Measurements from ENCODE around the gene CALML6. TPM values are rescaled to one million over a fixed set of nuclear protein-coding genes. Genes with fewer than 3 reads are reported as not detected.
"Not testable (repeated sequence)": the region's sequence is repeated elsewhere in the genome, so short reads cannot be mapped to it uniquely, and the experiment has no call there.

The CALML6 gene, protein sequence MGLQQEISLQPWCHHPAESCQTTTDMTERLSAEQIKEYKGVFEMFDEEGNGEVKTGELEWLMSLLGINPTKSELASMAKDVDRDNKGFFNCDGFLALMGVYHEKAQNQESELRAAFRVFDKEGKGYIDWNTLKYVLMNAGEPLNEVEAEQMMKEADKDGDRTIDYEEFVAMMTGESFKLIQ
- 0.14 TPM in 1 of 2 replicates, not detected in the other for total RNA-seq

DNA sequence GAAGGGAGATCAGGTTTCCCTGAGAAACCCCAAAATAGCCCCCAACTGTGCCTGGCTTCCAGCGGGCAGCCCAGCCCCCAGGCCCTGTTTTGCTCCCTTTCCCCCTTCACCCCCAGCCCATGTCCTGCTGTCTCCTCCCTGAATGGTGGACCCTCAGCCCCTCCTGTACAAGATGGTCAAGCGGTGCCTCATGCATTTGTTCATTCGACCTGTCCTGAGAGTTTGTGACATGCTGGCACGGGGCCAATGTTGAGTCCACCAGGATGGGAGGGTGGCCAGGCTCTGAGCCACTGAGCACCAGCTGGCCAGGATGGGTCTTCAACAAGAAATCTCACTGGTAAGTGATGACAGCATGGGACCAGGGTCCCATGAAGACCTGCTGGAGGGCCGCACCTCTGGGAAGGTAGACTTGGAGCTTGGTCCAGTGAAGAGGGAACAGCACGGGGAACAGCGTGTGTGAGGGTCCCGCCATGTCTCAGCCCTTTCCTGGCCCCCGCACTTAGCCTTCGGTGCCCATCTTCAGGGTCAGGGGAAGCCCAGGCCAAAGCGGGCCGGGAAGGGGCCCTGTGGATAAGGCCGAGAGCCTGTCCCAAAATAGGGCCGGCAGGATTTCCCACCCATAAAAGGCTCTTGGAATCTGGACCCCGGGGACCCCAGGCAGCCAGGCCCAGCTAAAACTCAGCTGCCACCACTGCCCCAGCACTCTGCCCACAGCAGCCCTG is at the start of gene CALML6:
Gene CALML6 (plus strand): TSS at position 290 of the 722 bp plus-strand sequence. CDS start 21 bp downstream, at position 311.
- DNase-seq (ENCODE audit: low read depth, low spot score), result no peak

DNA sequence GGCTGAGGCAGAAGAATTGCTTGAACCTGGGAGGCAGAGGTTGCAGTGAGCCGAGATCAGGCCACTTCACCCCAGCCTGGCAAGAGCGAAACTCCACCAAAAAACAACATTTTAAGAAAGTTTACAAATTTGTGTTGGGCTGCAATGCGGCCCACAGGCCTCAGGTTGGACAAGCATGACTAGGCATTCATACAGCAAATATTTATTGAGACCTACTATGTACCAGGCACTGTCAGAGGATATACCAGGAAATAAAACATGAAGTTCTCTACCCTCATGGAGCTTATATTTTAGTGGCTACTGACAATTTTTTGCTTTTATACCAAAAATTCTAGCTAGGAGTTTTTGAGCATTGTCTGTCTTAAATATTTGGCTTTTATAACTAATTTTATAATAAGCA is 47.9 kb upstream of the CALML6 start:
- DNase-seq (ENCODE audit: low read depth, low spot score), result no peak

DNA sequence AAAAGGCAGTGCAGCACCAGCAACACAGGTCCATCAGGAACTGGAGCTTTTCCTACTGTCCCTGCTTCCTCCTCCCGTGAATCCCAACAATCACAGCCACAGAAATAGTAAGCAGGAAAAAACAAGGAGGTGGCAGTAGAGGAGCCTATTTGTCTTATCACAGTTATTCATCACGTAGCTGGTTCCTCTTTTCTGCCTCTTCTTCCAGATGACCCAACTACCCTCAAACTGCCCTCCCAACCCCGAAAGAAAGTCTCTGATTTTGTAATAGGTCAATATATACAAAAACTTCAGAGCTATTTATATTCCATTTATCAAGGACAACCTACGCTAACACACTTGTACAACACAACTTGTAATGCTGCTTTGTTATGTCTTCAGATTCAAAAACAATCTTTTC is 45.6 kb upstream of the CALML6 start:
- DNase-seq (ENCODE audit: low read depth, low spot score), result no peak

DNA sequence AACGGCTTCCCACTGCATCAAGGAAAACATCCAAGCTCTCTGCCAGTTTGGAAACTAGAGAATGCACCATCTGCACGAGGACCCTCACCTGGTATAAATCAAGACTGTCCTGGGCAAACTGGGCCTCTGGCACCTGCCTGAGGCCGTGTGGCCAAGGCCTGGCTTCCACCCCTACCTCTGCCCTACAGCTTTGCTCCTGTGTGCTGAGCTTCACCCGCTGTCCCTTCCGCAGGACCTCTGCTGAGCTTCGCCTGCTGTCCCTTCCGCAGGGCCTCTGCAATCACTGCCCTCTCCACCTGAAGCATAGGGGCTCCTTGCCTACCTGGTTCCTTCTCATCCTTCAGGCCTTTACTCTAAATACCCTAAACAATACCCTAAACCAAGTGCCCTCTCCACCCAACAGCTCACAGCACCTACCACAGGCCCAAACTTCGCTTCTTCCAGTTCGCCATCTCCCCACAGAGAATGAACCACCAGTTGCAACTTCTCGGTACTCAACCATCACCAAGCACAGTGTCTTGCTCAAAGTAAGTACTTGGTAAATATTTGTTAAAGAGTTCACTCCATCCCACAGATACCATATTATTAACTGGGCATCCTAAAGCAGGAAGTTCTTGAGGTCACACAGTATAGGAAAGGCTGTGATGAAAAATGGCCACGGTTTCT is 42.6 kb upstream of the CALML6 start:
- DNase-seq (ENCODE audit: low read depth, low spot score), result no peak

DNA sequence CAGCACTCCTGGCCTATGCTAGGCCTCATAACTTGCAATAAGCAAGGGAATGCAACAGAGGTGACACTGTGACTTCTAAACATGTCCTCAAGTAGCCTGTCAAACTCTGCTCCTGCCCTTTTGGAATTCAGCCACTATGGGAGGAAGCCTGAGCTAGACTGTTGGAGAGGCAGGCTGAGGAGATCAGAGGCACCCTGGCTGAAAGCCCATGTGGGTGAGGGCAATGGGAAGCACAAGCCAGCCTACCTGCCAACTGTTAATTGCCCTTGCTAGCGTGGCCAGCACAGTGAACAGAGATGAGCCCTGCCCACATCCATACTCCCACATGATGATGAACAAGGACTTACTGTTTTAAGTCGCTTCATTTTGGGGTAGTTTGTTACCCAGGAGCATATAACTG is 41.9 kb upstream of the CALML6 start:
- DNase-seq (ENCODE audit: low read depth, low spot score), result no peak

DNA sequence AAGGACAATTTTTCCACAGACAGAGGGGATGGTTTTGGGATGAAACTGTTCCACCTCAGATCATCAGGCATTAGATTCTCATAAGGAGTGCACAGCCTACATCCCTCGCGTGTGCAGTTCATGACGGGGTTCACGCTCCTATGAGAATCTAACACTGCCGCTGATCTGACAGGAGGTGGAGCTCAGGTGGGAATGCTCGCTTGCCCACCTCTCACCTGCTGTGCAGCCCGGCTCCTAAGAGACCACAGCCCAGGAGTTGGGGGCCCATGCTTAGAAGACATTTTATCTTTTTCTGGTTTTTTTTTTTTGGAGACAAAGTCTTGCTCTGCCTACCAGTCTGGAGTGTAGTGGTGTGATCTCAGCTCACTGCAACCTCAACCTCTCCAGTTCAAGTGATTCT is 40.2 kb upstream of the CALML6 start:
- DNase-seq (ENCODE audit: low read depth, low spot score), result no peak

DNA sequence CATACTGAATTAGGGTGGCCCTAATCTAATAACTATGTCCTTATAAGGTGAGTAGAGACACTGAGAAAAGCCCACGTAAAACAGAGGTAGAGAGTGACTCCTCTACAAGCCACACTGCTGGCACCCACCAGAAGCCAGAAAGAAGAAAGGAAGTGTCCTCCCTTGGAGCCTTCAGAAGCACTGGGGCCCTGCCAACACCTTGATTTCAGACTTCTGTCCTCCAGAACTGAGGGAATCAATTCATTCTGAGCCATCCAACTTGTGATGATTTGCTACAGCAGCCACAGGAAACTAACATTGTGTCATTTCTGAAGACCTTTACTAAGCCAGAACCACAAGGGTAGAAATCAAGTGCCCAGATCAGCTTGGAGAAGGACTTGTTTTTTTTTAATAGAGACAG is 39.1 kb upstream of the CALML6 start:
- no peak for DNase-seq (ENCODE audit: low read depth, low spot score)

DNA sequence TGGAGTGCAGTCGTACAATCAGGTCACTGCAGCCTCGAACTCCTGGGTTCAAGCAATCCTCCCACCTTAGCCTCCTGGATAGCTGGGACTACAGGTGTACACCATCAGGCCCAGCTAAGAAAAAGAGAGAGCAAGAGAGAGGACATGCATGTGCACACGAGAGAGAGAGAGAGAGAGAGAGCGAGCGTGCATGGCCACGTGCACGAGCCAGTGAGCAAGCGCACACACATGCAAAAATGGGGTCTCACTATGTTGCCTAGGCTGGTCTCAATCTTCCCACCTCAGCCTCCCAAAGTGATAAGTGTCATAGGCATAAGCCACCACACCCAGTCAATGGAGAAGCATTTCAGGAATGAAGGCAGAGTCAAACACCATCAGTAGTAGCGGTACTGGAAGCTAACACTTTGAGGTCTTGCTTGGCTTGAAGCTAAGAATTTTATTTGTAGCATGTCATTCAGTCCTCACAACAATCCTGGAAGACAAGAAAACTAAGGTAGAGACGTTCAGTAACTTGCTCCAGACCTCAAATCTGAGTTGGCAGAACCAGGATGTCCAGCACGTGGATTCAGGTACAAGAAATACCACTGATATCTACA is 38.6 kb upstream of the CALML6 start:
- DNase-seq (ENCODE audit: low read depth, low spot score), result no peak

DNA sequence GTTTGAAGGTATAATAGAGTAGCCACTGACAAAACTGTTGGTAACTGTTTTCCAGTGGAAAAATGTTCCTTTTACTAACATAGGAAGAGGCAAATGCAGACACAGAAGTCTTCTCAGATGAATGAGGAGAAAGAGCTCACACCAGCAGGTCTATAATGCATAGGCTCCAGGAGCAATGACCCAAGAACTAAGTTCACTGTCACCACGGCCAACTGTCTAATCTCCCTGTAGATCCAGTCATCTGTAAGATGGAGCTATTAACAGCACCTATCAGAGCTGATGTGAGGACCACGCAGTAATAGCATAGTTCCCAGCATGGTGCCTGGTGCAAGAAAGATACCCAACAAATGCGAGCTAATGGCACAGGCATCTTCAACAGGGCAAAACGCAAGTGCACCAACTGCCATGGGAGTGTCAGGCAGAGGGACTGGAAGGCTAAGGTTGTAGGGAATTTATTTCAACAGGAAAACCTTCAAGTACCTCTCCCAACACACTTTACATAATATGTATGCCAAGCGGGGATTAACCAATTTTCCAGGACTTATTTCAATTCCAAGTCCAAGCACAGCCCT is 37.1 kb upstream of the CALML6 start:
- DNase-seq (ENCODE audit: low read depth, low spot score), result no peak

DNA sequence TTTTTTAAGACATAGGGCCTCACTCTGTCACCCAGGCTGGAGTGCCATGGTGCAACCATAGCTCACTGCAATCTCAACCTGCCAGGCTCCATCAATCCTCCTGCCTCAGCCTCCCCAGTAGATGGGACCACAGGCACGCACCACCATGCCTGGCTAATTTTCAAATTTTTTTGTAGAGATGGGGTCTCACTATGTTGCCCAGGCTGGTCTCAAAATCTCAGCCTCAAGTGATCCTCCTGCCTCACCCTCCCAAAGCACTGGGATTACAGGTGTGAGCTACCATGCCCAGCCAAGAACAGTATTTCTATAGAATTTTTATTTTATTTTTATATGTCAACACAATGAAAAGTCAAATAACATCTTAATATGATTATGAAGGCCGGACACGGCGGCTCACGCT is 35.1 kb upstream of the CALML6 start:
- no peak for DNase-seq (ENCODE audit: low read depth, low spot score)

DNA sequence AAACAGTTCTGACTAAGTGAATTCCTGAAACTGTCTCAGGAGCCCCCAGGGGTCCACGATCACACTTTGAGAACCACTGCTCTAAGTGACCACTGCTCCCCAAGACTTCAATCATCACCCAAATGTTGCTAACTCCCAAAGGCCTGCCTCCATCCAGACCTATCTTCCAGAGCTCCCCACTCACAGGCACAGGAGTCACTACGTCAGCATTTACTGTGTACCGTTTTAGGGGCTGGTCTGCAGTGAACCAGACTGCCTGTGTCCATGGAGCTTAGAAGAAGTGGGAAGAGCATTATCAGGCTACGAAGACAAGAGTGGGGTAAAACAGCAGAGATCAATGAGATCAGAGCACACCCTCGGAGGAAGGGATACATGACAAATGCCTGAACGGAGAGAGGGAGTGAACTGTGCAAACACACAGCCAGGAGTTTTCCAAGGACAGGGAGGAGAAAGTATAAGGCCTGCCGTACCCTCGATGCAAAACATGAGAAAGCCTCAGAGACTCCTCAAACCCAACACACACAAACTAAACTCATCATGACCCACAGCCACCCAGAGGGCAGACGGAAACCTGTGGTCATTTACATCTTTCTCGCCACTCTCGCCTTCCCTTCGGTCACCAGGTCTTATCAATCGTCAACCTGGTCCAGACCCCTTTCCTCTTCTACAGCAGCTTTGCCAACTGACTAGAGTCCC is 34.3 kb upstream of the CALML6 start:
- no peak for DNase-seq (ENCODE audit: low read depth, low spot score)

DNA sequence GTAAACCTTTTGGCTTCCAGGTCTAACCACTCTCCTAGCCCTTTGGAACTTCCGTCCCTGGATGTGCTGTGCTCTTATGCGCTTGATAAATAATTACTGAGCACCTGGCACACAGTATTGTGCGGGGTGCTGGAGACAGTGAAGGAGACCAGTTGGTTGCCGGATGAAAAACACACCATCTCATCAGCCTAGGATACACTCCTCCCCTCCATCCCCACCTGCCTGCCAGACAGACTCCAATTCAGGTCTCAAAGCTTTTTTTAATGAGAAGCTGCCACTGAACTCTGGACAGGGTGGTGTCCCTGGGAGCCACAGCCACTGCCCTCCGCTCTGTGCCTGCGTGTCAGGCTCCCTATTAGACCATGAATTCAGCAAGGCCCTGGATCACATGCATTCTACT is 33.3 kb upstream of the CALML6 start:
- no peak for DNase-seq (ENCODE audit: low read depth, low spot score)

DNA sequence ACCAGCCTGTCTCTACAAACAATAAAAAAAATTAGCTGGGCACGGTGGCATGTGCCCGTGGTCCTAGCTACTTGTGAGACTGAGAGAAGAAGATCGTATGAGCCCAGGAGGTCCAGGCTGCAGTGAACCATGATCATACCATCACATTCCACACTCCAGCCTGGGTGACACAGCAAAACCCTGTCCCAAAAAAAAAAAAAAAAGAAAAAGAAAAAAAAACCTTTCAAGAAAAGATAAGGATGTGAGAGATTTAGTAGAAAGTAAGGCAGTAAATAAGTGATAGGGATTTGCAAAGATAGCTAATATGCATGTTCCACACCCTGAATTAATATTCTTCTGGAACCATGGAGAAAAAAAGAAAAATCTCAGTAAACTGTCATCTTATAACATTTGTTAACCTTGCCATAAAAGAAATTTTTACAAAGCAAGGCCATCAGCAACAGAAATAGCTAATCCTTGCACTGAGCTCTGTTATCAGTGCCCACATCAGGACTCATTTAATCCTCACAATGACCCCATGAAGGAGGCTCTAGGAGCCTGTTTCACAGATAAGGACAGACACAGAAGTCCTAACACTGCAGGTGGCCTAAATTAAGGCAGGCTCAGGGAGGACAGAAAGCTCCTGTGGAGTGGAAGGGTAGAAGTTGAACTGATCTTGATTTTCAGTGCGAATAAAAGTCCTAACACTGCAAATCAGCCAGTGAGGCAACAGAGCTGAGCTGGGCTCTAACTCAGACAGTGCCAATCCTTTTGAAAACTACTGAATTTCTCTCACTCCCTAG is 31.8 kb upstream of the CALML6 start:
- DNase-seq (ENCODE audit: low read depth, low spot score), result no peak

DNA sequence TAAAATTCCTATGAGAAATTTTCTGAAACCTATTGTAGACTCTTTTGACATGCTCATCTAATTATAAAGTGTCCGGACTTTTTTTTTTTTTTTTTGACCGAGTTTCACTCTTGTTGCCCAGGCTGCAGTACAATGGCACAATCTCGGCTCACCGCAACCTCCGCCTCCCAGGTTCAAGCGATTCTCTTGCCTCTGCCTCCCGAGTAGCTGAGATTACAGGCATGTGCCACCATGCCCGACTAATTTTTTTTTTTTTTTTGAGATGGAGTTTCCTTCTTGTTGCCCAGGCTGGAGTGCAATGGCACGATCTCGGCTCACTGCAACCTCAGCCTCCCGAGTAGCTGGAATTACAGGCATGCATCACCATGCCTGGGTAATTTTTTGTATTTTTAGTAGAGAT is 31.2 kb upstream of the CALML6 start:
- DNase-seq (ENCODE audit: low read depth, low spot score), result not testable (repeated sequence)

DNA sequence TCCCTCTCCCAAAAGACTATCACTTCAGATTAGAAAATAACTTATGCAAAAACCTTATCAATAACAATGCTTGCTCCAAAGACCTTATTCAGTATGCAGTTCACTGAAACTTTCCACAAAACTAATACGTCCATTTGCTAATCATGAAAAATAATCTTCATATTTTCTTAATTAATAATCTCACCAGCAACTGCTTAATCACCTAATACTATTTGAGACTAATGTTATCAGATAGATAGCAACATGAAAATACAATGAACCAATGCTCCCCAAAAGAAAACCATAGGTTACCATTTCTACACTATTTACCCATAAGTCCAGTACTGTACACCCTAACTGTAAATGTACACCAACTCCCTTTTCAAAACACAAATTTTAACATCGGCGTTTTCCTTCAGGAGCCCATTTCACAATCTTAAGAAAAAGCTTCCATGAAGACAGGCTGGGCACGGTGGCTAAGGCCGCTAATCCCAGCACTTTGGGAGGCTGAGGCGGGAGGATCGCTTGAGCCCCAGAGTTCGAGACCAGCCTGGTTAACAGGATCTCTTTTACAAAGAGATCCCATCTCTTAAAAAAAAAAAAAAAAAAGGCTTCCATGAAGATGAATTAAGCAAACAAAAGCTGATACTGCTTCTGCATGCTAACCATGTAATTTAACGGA is 25.8 kb upstream of the CALML6 start:
- no peak for DNase-seq (ENCODE audit: low read depth, low spot score)

DNA sequence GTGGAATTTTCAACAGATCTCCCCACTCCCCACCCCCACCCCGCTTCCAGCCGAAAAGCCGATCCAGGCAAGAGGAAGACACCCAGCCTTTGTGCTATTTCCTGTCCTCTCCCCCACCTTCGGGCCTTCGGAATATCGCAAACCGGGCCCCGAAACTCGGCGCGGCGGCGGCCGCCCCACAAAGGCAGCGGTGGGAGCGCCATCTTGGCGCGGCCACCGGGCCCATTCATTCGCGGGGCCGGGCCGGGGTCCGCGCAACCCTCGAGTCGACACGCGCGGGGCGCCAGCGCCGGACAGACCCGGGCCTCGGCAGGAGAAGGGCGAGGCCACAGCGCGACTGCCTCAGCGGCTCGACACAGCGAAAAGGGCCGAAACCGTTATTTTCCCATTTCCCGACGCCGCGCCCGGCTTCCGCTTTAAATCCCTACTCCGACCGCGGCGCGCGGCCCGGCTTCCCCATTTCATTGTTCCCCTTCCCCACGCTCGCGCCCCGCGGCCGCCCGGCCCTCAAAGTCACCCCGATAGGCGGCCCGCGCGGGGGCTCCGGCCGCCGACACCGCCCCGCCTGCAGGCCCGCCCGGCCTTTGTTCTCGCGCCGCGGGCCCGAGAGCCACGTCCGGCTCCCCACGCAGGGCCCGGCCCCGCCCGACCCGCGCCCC is 25.1 kb upstream of the CALML6 start:
- DNase-seq (ENCODE audit: low read depth, low spot score), result no peak

DNA sequence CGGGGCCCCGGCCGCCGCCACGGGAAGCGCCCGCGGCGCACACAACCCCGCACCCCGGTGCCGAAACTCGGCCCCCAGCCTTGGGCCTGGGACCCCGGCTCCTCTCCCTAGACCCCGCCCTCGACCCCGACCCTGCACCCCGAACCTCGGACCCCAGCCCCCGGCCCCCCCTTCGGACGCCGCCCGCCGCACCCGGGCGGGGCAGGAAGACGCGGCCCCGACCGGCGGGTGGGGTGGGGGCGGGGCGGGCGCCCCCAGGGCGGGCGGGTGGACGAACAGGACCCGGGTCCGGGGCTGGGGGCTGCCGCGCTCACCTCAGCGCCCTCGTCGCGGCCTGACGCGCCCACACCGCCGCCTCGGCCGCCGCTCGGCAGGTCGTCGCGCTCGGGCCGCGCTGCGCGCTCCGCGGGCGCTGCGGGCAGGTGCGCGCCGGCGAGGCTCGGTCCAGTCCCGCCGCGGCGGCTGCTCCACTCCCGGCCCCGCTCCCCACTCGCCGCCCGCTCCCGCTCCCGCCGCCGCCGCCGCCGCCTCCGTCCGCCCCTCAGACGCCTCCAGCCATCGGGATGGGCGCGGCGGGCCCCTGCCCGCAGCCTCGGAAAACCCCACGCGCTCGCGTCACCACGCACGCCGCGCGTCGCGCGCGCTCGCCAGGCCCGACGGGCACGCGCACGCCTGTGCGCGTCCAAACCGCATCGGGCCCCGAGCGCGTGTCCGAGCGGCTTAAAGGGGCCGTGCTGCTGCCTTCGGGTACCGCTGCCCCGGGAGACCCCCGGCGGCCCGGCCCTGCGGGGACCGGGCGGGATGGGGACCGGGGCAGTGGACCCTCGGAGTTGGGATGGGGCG is 24.3 kb upstream of the CALML6 start, which contains the start of gene GNB1:
Gene GNB1 (minus strand): TSS at position 582 of the 843 bp plus-strand sequence. CDS start 65,634 bp downstream, outside the sequence.
- peak; percentile 62 for DNase-seq (ENCODE audit: low read depth, low spot score)

DNA sequence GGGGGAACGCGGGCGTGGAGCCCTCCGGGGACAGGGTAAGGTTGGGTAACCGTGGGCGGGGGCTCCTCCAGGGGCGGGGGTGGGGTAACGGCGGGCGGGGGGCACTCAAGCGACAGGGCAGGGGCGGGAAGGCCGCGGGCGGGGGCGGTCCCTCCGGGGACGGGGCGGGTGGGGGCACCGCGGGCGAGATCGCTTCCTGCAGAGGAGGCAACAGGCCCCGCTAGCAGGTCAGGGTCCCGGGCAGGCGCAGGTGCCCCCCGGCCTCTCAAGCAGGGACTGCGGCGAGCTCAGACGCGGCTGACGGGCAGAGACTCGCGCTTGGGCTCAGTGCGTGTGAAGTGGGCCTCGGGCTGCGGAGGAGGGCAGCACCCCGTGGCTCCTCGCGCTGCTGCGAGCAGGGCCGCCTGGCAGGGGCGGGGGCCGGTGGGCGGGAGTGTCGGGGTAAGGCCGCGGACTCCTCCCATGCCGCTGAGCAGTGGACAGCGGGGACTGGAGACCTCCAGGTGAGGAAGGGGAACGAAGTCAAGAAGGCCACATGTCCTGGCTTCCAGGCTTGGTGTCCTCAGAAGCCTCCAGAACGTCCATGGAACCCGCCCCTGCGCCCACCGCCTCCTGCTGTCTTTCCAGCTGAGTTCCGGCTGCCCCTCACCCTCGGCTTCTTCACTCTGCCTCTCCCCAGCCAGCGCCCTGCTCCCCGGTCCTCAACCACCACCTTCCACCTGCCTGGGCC is 23.5 kb upstream of the CALML6 start:
- no peak for DNase-seq (ENCODE audit: low read depth, low spot score)

All from pulmonary artery endothelial cell (primary cell).